Prostate gland (tissue), 2 donors: ENCODE measurements around the gene SRGAP3. TPM values are rescaled to one million over a fixed set of nuclear protein-coding genes. Genes with fewer than 3 reads are reported as not detected.

Experiments
- DNase-seq: peaks from one replicate; pipeline ENCODE4 v3.0.0-alpha.2; 2019; ENCODE audit warnings: low spot score
- H3K27ac ChIP-seq, 2 donors: fragments of 200-600 bp; sonication (generic); 2 replicates each; pipeline ENCODE4 v1.5.1; 2017 to 2019
- H3K27me3 ChIP-seq: fragments of 200-600 bp; sonication (generic); replicated peaks from 2 replicates; pipeline ENCODE4 v1.5.1; 2019; ENCODE audit not compliant: insufficient read depth
- H3K36me3 ChIP-seq, 2 donors: fragments of 200-600 bp; sonication (generic); 1 replicate in 1 of 2; 2 replicates in 1 of 2; pipeline versions ENCODE4 v1.5.1 to v1.8.1; 2017 to 2019
- H3K4me1 ChIP-seq: fragments of 200-600 bp; sonication (generic); replicated peaks from 2 replicates; pipeline ENCODE4 v1.5.1; 2019
- H3K4me3 ChIP-seq, 2 donors: fragments of 200-600 bp; sonication (generic); 2 replicates each; pipeline ENCODE4 v1.5.1; 2017 to 2019
- H3K9me3 ChIP-seq: fragments of 200-600 bp; sonication (generic); 2 replicates; pipeline ENCODE4 v1.5.1; 2017
- POLR2A ChIP-seq: fragments of 450-650 bp; IDR thresholded peaks from one replicate; pipeline ENCODE4 v1.6.1; 2016; ENCODE audit warnings: antibody characterized with exemption, mild to moderate bottlenecking
- POLR2AphosphoS5 ChIP-seq: sonication (generic); formaldehyde crosslinking; IDR thresholded peaks from one replicate; pipeline ENCODE4 v1.6.1; 2017; ENCODE audit warnings: antibody characterized with exemption
- WGBS: methylation state at CpG from one replicate; pipeline ENCODE4 v1.1.5; 2018; 5-methylcytosine and 5-hydroxymethylcytosine counted together
- intact Hi-C: fragments of 100-400 bp; cut with DNase I; formaldehyde crosslinking; loops from one replicate; pipeline ENCODE4 v1.14.2; 2022
- total RNA-seq, 2 donors: library from RNA; depleted of rRNA; stranded (reverse); fragments of >200 nt; gene quantifications; one replicate each; pipeline ENCODE4 v1.1.0, GENCODE V29; 2016
- TF ChIP-seq, protein P1 (sequence below), 4 experiments: fragments of 200-600 bp in 2 of 4; fragments of 450-650 bp in 2 of 4; sonication (generic) in 2 of 4; IDR thresholded peaks; 1 replicate in 3 of 4; 2 replicates in 1 of 4; pipeline ENCODE4 v1.5.1; 2016 to 2019; ENCODE audit warnings: antibody characterized with exemption in 4 of 4, mild to moderate bottlenecking in 2 of 4, moderate library complexity in 2 of 4

The SRGAP3 gene
- total RNA-seq, 2 donors from 2014 or later, result 23.6 to 50.3 TPM

DNA sequence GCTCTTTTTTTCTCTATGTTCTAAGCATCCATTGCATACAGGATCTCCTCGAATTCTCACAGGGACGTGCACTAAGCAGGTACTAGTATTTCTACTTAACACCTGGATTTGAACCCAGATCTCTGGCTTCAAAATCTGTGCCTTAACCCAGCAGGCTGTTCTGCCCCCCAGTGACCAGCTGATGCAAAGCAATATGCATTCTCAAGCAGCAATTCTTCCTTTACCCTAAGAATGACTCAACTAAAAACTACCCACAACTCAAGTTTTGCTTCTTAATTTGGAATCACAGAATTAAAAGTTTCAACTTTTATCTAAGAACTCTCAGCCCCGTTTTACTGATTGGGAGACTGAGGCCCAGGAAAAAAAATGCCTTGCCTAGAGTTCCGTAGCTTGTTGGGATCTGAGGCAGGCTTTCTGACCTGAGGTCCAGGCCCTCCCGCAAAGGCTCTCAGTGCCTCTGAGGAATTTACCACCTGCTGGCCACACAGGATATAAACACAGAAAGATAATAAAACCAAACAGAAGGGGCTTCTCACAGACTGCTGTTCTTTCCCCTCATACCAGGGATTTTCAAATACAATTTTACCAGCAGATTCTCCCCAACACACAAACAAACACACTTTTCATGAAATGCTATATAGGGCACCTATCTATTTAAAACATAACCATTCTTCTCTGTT, 170.7 kb downstream of the SRGAP3 start:
- WGBS, result 82% methylated on average over 5 of the region's 5 CpGs

GRCh38 chr3:9077029-9077428, 172.4 kb downstream of the SRGAP3 start:
- no peak for TF ChIP-seq POLR2AphosphoS5
- H3K36me3 ChIP-seq, result no peaks in the 10 kb centered on the region
- 89% methylated on average over 4 of the region's 4 CpGs for WGBS
- no peaks in the 10 kb centered on the region for H3K9me3 ChIP-seq
- H3K4me1 ChIP-seq, result no peaks in the 10 kb centered on the region
- no peak for DNase-seq
- H3K27ac ChIP-seq, result no peak overlapping the region
- H3K4me3 ChIP-seq, result no peak overlapping the region
- intact Hi-C loops, result no loop called here
- H3K27me3 ChIP-seq, result no peaks in the 10 kb centered on the region

More for the DNA sequence above, 170.7 kb downstream of the SRGAP3 start:
- DNase-seq, result no peak
- H3K9me3 ChIP-seq, result no peaks in the 10 kb centered on the region
- intact Hi-C loops, result no loop called here
- H3K4me1 ChIP-seq, result no peaks in the 10 kb centered on the region
- H3K36me3 ChIP-seq, result no peaks in the 10 kb centered on the region
- TF ChIP-seq, protein P1, sequence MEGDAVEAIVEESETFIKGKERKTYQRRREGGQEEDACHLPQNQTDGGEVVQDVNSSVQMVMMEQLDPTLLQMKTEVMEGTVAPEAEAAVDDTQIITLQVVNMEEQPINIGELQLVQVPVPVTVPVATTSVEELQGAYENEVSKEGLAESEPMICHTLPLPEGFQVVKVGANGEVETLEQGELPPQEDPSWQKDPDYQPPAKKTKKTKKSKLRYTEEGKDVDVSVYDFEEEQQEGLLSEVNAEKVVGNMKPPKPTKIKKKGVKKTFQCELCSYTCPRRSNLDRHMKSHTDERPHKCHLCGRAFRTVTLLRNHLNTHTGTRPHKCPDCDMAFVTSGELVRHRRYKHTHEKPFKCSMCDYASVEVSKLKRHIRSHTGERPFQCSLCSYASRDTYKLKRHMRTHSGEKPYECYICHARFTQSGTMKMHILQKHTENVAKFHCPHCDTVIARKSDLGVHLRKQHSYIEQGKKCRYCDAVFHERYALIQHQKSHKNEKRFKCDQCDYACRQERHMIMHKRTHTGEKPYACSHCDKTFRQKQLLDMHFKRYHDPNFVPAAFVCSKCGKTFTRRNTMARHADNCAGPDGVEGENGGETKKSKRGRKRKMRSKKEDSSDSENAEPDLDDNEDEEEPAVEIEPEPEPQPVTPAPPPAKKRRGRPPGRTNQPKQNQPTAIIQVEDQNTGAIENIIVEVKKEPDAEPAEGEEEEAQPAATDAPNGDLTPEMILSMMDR (IDR thresholded peaks at IDR 0.05), result no peak
- TF ChIP-seq POLR2A (no peak), POLR2AphosphoS5 (no peak)
- no peak overlapping the region for H3K4me3 ChIP-seq
- H3K27me3 ChIP-seq, result no peaks in the 10 kb centered on the region
- no peak overlapping the region for H3K27ac ChIP-seq

DNA sequence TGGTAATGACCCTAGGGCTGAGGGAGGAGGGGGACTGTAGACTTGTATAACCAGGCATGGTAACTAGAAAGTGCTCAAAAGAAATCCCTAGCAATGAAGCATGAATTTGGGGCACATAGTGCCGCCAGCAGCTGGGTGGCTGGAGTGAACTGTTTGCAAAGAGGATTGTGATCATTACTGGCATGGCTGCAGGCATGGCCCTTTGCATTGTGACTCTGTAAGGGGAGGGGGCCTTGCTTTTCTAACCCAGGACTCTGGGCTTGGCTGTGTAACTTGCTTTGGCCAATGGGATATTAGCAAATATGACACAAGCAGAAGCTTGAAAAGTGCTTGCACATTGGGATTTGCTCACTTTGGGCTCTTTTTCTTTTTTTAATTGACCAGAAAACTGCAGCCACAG, 173.7 kb downstream of the SRGAP3 start:
- WGBS, result 94% methylated on average over 1 of the region's 1 CpG
- intact Hi-C loops, result no loop called here
- Histone ChIP-seq H3K4me3 (no peak overlapping the region), H3K9me3 (no peaks in the 10 kb centered on the region), H3K27ac (no peak overlapping the region), H3K4me1 (no peaks in the 10 kb centered on the region), H3K36me3 (no peaks in the 10 kb centered on the region), H3K27me3 (no peaks in the 10 kb centered on the region)
- no peak for DNase-seq
- TF ChIP-seq POLR2AphosphoS5 (no peak), POLR2A (no peak)
- TF ChIP-seq, protein P1 (IDR thresholded peaks at IDR 0.05), result no peak

DNA sequence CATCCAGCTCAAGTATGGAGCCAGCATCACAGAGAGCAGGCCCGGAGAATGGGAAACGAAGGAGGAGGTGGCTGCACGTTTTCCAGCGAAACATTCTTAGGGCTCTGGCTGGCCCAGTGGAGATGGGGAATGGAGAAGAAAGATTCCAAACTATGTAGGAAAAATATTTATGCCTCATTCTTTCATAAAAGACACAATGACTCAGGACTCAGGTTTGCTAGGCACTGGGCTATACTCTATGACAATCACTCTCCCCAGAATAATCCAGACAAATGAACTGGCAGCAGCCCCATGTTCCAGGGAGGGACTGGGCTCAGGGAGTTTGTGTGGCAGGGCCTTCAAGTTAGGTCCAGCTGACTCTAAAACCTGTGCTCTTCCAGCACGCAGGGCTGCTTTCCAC, 175.4 kb downstream of the SRGAP3 start:
- intact Hi-C loops, result no loop called here
- H3K27ac ChIP-seq, result no peak overlapping the region
- H3K27me3 ChIP-seq, result no peaks in the 10 kb centered on the region

DNA sequence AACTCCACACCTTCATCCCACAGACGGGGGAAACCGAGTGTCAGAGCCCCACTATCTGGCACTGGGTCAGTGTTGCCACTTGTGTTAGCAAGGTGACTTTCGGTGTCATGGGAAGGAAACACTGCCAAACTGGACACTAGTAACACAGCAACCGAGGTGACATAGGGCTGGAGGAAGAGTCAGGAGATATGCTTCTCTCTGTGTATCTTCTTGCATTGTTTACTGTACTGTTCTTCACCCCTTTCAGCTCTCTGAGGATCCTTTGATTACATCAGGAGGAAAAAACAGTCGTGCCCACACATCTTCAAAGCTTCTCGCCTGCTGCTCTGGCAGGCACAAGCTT, 176.8 kb downstream of the SRGAP3 start:
- no peaks in the 10 kb centered on the region for H3K4me1 ChIP-seq
- no peak overlapping the region for H3K27ac ChIP-seq
- H3K27me3 ChIP-seq, result no peaks in the 10 kb centered on the region
- 75% methylated on average over 6 of the region's 6 CpGs for WGBS
- intact Hi-C loops, result no loop called here
- H3K36me3 ChIP-seq, result no peaks in the 10 kb centered on the region
- no peak for DNase-seq
- H3K4me3 ChIP-seq, result no peak overlapping the region
- TF ChIP-seq POLR2A, result no peak
- TF ChIP-seq POLR2AphosphoS5, result no peak
- no peaks in the 10 kb centered on the region for H3K9me3 ChIP-seq

More for the DNA sequence above, 175.4 kb downstream of the SRGAP3 start:
- H3K4me3 ChIP-seq, result no peak overlapping the region
- H3K4me1 ChIP-seq, result no peaks in the 10 kb centered on the region
- no peaks in the 10 kb centered on the region for H3K36me3 ChIP-seq
- WGBS, result 73% methylated on average over 5 of the region's 5 CpGs
- TF ChIP-seq POLR2AphosphoS5 (no peak), POLR2A (no peak)
- TF ChIP-seq, protein P1 (IDR thresholded peaks at IDR 0.05), result no peak
- no peak for DNase-seq
- H3K9me3 ChIP-seq, result no peaks in the 10 kb centered on the region
